Measurements from ENCODE around the gene CYP2C19. TPM values are rescaled to one million over a fixed set of nuclear protein-coding genes. Genes with fewer than 3 reads are reported as not detected.

The CYP2C19 gene
- polyA plus RNA-seq, 3 donors, result not detected

DNA sequence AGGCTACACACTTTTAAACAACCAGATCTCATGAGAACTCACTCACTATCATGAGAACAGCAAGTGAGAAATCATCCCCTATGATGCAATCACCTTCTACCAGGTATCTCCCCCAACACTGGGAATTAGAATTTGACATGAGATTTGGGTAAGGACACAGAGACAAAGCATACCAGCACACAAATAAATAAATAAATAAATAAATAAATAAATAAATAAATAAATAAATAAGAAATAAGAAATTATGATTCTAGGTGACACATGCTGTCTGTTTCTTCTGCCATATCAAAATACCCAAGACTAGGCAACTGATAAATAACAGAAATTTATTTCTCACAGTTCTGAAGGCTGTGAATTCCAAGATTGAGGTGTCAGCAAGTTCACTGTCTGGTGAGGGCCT, 88.8 kb downstream of the CYP2C19 start:
- Histone ChIP-seq H2AFZ (ENCODE audit: insufficient read depth, low read depth, low read length, poor library complexity, severe bottlenecking) (no peak overlapping the region), H3K4me3 (replicated peaks in 1 of 3; ENCODE audit: low read depth in 2 of 3, low read length in 3 of 3) (no peak overlapping the region), H3K4me2 (replicated peaks; ENCODE audit: extremely low read depth, low read length, poor library complexity, severe bottlenecking) (no peak overlapping the region), H3K4me1 (ENCODE audit: control insufficient read depth in 1 of 2, insufficient read depth in 2 of 2, low read length in 2 of 2) (no peaks in the 10 kb centered on the region), H4K20me1 (ENCODE audit: insufficient read depth, low read length) (no peaks in the 10 kb centered on the region), H3K9ac (ENCODE audit: insufficient read depth, low read length, poor library complexity, severe bottlenecking) (no peak overlapping the region), H3K79me2 (ENCODE audit: insufficient read depth, low read length) (no peaks in the 10 kb centered on the region), H3K9me3 (replicated peaks in 1 of 2; ENCODE audit: control insufficient read depth in 1 of 2, insufficient read depth in 1 of 2, low read length in 2 of 2) (no peaks in the 10 kb centered on the region), H3K36me3 (replicated peaks in 1 of 2; ENCODE audit: control insufficient read depth in 1 of 2, insufficient read depth in 2 of 2, low read length in 2 of 2) (no peaks in the 10 kb centered on the region), H3K27ac (ENCODE audit: low read depth in 1 of 2, low read length in 2 of 2) (no peak overlapping the region), H3K27me3 (ENCODE audit: control insufficient read depth in 2 of 2, insufficient read depth in 2 of 2, low read length in 2 of 2) (no peaks in the 10 kb centered on the region)
- Mint-ChIP-seq H3K27me3 (ENCODE audit: low read depth in 3 of 3) (no peaks in the 10 kb centered on the region), H3K36me3 (no peaks in the 10 kb centered on the region), H3K27ac (no peak overlapping the region), H3K4me3 (no peak overlapping the region), H3K9me3 (peaks cover 0 to 7% (median 2%) of the 10 kb centered on the region in 7 donors), H3K4me1 (no peaks in the 10 kb centered on the region)
- DNase-seq, result no peak
- intact Hi-C loops (cut with micrococcal nuclease), result no loop called here
- TF ChIP-seq, protein P1, sequence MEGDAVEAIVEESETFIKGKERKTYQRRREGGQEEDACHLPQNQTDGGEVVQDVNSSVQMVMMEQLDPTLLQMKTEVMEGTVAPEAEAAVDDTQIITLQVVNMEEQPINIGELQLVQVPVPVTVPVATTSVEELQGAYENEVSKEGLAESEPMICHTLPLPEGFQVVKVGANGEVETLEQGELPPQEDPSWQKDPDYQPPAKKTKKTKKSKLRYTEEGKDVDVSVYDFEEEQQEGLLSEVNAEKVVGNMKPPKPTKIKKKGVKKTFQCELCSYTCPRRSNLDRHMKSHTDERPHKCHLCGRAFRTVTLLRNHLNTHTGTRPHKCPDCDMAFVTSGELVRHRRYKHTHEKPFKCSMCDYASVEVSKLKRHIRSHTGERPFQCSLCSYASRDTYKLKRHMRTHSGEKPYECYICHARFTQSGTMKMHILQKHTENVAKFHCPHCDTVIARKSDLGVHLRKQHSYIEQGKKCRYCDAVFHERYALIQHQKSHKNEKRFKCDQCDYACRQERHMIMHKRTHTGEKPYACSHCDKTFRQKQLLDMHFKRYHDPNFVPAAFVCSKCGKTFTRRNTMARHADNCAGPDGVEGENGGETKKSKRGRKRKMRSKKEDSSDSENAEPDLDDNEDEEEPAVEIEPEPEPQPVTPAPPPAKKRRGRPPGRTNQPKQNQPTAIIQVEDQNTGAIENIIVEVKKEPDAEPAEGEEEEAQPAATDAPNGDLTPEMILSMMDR (IDR thresholded peaks at IDR 0.05), result no peak

DNA sequence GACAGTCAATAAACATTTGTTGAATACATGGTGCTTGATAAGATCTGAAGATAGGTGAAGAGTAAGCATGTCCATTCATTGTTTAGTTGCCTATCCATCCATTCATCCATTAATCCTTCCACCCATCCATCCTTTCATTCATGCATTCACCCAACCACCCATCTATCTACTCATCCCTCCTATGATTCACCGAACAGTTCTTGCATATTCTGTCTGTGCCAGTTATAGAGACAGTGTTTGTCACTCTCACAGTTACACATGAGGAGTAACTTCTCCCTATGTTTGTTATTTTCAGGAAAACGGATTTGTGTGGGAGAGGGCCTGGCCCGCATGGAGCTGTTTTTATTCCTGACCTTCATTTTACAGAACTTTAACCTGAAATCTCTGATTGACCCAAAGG, 90.0 kb downstream of the CYP2C19 start:
- no peak for DNase-seq
- no CpG with 5 or more reads among the region's 3 CpGs for WGBS (ENCODE audit: insufficient coverage)
- Histone ChIP-seq H3K79me2 (ENCODE audit: insufficient read depth, low read length) (no peaks in the 10 kb centered on the region), H3K36me3 (replicated peaks in 1 of 2; ENCODE audit: control insufficient read depth in 1 of 2, insufficient read depth in 2 of 2, low read length in 2 of 2) (no peaks in the 10 kb centered on the region), H3K4me3 (replicated peaks in 1 of 3; ENCODE audit: low read depth in 2 of 3, low read length in 3 of 3) (no peak overlapping the region), H2AFZ (ENCODE audit: insufficient read depth, low read depth, low read length, poor library complexity, severe bottlenecking) (no peak overlapping the region), H3K9me3 (replicated peaks in 1 of 2; ENCODE audit: control insufficient read depth in 1 of 2, insufficient read depth in 1 of 2, low read length in 2 of 2) (no peaks in the 10 kb centered on the region), H3K27ac (ENCODE audit: low read depth in 1 of 2, low read length in 2 of 2) (no peak overlapping the region), H3K27me3 (ENCODE audit: control insufficient read depth in 2 of 2, insufficient read depth in 2 of 2, low read length in 2 of 2) (no peaks in the 10 kb centered on the region), H3K9ac (ENCODE audit: insufficient read depth, low read length, poor library complexity, severe bottlenecking) (no peak overlapping the region), H3K4me1 (ENCODE audit: control insufficient read depth in 1 of 2, insufficient read depth in 2 of 2, low read length in 2 of 2) (no peaks in the 10 kb centered on the region), H4K20me1 (ENCODE audit: insufficient read depth, low read length) (no peaks in the 10 kb centered on the region), H3K4me2 (replicated peaks; ENCODE audit: extremely low read depth, low read length, poor library complexity, severe bottlenecking) (no peak overlapping the region)
- intact Hi-C loops (cut with micrococcal nuclease), result no loop called here
- Mint-ChIP-seq H3K36me3 (no peaks in the 10 kb centered on the region), H3K27me3 (ENCODE audit: low read depth in 3 of 3) (no peaks in the 10 kb centered on the region), H3K4me3 (no peak overlapping the region), H3K27ac (no peak overlapping the region), H3K4me1 (no peaks in the 10 kb centered on the region), H3K9me3 (peaks cover 0 to 9% (median 4%) of the 10 kb centered on the region in 7 donors)
- TF ChIP-seq, protein P1 (IDR thresholded peaks at IDR 0.05), result no peak
